ENCODE measurements around the gene TP53RK. TPM values are rescaled to one million over a fixed set of nuclear protein-coding genes. Genes with fewer than 3 reads are reported as not detected.

Gene TP53RK
- total RNA-seq, 2 experiments from 2014 or later, result 18.3 to 18.8 TPM

DNA sequence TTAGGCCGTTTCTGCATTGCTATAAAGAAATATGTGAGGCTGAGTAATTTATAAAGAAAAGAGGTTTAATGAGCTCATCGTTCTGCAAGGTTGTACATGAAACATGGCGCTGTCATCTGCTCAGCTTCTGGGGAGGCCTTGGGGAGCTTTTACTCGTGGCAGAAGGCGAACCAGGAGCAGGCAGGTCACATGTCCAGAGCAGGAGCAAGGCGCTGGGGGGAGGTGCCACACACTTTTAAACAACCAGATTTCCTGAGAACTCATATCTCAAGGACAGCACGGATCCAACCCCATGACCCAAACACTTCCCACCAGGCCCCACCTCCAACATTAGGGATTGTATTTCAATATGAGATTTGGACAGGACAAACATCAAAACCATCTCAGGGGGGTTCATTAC is 31.6 kb downstream of the TP53RK start:
- DNase-seq, result no peak
- POLR2A ChIA-PET, result no interaction called here

DNA sequence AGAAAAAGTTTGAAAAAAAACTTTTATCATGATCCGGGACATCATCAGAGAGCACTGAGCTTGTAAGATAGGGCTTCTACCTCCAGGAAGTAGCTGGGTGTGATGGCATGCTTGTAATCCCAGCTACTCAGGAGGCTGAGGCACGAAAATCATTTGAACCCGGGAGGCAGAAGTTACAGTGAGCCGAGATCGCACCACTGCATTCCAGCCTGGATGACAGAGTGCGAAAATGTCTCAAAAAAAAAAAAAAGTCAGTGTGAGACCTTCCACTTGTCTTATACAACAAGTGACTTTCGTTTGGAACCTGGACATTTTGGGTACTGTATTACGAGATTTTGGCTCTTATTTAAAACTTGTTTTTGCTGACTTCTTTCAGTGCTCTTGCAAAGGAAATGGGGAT is 32.1 kb downstream of the TP53RK start:
- POLR2A ChIA-PET, result no interaction called here
- no peaks in the 10 kb centered on the region for H3K4me1 Mint-ChIP-seq
- CTCF ChIA-PET, result interaction anchor here (0.6 kb wide), 1 partner anchor 8 kb away, joined by 3 read pairs; no protein-coding TSS in a partner anchor
- H3K27me3 Mint-ChIP-seq, result peaks cover 28% of the 10 kb centered on the region
- H3K27ac Mint-ChIP-seq, result no peak overlapping the region
- DNase-seq, result no peak
- no peaks in the 10 kb centered on the region for H3K9me3 Mint-ChIP-seq
- H3K4me3 Mint-ChIP-seq, result no peak overlapping the region
- no peaks in the 10 kb centered on the region for H3K36me3 Mint-ChIP-seq (ENCODE audit: low read depth)

More for the DNA sequence above, 31.6 kb downstream of the TP53RK start:
- Mint-ChIP-seq H3K9me3 (no peaks in the 10 kb centered on the region), H3K27me3 (peaks cover 26% of the 10 kb centered on the region), H3K4me3 (no peak overlapping the region), H3K4me1 (no peaks in the 10 kb centered on the region), H3K36me3 (ENCODE audit: low read depth) (no peaks in the 10 kb centered on the region), H3K27ac (no peak overlapping the region)
- CTCF ChIA-PET, result interaction anchor here (0.6 kb wide), 1 partner anchor 9 kb away, joined by 3 read pairs; no protein-coding TSS in a partner anchor

DNA sequence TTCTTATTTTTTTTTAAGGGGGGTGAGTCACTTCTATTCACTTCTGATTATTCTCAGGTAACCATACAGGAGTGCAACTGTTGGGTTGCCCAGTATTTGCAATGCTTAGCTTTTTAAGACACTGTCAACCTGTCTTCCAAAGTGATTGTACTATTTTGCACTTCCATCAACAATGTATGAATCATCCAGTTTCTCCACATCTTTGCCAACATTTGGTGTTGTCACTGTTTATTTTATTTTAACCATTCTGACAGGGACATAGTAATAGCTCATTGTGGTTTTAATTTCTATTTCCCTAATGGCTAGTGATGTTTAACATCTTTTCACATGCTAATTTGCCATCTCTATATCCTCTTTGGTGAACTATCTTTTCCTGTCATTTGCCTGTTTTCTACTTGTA is 36.5 kb downstream of the TP53RK start:
- POLR2A ChIA-PET, result no interaction called here
- H3K27me3 Mint-ChIP-seq, result peaks cover 51% of the 10 kb centered on the region
- CTCF ChIA-PET, result no interaction called here

DNA sequence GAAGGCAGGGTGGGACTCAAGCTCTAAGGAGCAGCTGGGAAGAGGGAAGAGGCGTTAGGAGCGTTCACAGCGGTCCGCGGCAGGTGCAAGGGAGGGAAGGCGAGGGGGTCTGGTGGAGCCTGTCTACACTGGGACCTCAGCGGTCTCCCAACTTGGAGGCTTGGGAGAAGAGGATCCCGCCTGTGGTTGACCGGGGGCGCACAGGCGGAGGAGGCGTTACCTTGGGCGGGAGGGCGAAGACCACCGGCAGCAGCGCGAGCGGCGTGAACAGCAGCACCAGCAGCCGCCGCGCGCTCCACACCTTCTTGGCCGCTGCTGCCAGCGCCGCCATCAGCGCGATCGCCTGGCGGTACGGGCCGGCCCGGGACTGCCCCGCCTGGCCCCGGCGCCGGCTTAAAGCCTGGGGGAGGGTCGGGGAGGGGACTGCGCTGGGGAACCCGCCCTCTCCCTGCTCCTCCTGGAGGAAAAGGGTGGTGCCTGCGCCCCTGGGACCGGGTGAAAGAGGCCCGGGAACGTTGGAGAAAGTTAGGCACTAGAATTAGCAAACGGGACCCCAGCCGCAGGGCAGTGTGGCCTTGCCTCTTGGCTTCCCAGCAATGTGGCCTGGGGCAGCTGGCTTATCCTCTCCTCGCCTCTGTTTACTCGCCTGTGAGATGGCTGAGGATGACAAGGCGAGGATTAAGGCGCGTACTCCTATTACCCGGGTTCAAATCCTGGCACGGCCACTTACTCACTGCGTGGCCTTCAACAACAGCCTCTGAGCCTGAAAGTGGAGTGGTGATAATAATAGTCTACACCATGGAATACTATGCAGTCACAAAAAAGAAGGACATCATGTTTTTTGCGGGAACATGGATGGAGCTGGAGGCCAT is 37.9 kb downstream of the TP53RK start, which contains the start of gene SLC13A3:
Gene SLC13A3, minus strand, starts transcription at position 369 of the 872 bp plus-strand sequence. Its CDS starts 38 bp downstream, at position 331.
- H3K27ac Mint-ChIP-seq, result no peak within 1 kb of the TSS
- H3K36me3 Mint-ChIP-seq (ENCODE audit: low read depth), result no peaks in the 10 kb centered on the region
- ChIA-PET POLR2A (no interaction called here), CTCF (no interaction called here)
- H3K9me3 Mint-ChIP-seq, result no peaks in the 10 kb centered on the region
- no peaks in the 10 kb centered on the region for H3K4me1 Mint-ChIP-seq
- H3K4me3 Mint-ChIP-seq, result no peak within 1 kb of the TSS
- no peak for DNase-seq
- H3K27me3 Mint-ChIP-seq, result peaks cover 62% of the 10 kb centered on the region

More for the DNA sequence above, 36.5 kb downstream of the TP53RK start:
- Mint-ChIP-seq H3K27ac (no peak overlapping the region), H3K36me3 (ENCODE audit: low read depth) (no peaks in the 10 kb centered on the region), H3K4me1 (no peaks in the 10 kb centered on the region), H3K4me3 (no peak overlapping the region), H3K9me3 (no peaks in the 10 kb centered on the region)
- no peak for DNase-seq

DNA sequence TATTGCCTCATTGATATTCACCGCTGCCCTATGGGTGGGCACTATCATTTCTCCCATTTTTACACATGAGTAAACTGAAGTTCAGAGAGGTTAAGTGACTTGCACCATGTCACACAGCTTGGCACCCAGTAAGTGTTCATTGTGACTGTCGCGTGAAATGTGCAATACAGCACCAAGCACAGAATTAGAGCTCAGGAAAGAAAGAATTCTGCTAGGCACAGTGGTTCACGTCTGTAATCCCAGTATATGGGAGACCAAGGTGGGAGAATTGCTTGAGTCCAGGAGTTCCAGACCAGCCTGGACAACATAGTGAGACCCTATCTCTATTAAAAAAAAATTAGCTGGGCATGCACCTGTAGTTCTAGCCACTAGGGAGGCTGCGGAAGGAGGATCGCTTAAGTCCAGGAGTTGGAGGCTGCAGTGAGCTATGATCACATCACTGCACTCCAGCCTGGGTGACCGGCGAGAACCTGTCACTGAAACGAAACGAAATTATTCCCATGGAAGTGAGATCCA is 38.6 kb downstream of the TP53RK start:
- ChIA-PET POLR2A (no interaction called here), CTCF (no interaction called here)
- peaks cover 66% of the 10 kb centered on the region for H3K27me3 Mint-ChIP-seq
- no peaks in the 10 kb centered on the region for H3K4me1 Mint-ChIP-seq
- H3K36me3 Mint-ChIP-seq (ENCODE audit: low read depth), result no peaks in the 10 kb centered on the region
- DNase-seq, result no peak
- H3K27ac Mint-ChIP-seq, result no peak overlapping the region
- no peak overlapping the region for H3K4me3 Mint-ChIP-seq
- H3K9me3 Mint-ChIP-seq, result no peaks in the 10 kb centered on the region

DNA sequence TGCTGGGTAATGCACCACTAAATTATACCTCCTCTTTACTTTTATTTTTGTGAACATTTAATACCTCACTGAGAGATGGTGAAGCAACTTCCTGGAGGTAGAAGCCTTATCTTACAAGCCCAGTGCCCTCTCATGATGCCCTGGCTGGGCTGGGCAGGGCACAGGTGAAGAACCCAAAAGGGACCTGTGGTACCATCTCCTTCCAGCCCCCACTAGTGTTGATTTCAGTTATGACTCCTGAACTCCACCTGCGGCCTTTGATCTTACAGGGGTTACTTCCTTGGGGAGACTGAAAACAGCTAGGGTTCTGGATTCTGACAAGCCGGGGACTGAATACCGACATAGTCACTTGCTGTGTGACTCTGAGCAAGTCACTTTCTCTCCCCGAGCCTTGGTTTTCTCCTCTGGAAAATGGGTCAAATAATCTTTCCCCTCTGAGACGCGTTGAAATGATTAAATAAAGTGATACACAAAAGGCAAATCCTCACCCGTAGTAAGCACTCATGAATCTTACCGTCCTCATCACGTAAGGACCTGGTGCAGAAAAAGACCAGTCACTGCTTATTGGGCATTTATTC is 39.2 kb downstream of the TP53RK start:
- Mint-ChIP-seq H3K27ac (no peak overlapping the region), H3K36me3 (ENCODE audit: low read depth) (no peaks in the 10 kb centered on the region), H3K4me3 (no peak overlapping the region), H3K27me3 (peaks cover 72% of the 10 kb centered on the region), H3K9me3 (no peaks in the 10 kb centered on the region), H3K4me1 (no peaks in the 10 kb centered on the region)
- POLR2A ChIA-PET, result no interaction called here
- no peak for DNase-seq
- CTCF ChIA-PET, result no interaction called here

DNA sequence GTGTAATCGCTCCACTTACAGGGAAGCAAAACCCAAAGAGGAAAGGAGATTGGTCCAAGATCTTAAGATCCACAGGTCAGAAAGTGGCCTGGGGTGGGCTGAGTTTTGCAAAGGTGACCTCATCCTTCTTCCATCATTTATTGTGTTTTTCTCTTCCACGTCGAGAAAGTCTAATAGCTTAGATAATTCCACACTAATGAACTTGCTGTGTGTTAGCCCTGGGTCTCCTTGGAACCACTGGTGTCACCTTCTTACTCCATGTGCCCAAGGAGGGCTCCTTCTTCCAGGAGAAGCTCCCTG is 39.6 kb downstream of the TP53RK start:
- Mint-ChIP-seq H3K27ac (no peak overlapping the region), H3K9me3 (no peaks in the 10 kb centered on the region), H3K4me1 (no peaks in the 10 kb centered on the region), H3K27me3 (peaks cover 75% of the 10 kb centered on the region), H3K4me3 (no peak overlapping the region), H3K36me3 (ENCODE audit: low read depth) (no peaks in the 10 kb centered on the region)
- ChIA-PET POLR2A (no interaction called here), CTCF (interaction anchor here (1.1 kb wide), 1 partner anchor 17 kb away, joined by 3 read pairs; no protein-coding TSS in a partner anchor)
- no peak for DNase-seq

DNA sequence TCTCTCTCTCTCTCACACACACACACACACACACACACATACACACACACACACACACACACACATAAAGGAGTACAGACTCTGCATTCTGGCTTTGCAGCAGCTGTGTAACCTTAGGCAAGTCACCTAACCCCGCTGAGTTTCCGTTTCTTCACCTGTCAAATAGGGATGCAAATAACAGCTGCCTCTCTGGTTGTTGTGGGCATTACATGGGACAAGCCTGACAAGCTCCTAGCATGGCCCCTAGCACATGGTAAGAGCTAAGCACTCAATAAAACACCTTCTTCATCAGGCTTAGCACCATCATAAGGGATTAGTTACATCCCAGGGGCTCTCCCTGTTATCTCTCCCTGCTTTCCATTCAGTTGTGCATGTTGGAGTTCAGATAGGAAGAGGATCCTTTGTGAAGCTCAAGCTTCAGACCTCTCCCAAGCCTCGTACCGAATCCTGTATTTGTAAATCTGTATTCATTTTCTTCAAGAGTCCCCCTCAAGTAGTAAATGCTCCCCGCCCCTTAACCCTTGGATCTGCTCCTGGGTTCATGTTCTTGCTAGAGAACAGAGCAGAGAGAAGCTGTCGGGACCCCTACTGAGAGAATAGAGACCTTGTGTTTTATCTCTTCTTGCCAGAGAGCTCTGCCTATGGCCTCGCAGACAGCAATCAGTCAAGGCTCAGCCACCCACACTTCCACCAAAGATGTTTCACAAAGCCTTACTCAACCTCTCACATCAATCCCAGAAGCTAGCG is 40.2 kb downstream of the TP53RK start:
- H3K4me3 Mint-ChIP-seq, result no peak overlapping the region

DNA sequence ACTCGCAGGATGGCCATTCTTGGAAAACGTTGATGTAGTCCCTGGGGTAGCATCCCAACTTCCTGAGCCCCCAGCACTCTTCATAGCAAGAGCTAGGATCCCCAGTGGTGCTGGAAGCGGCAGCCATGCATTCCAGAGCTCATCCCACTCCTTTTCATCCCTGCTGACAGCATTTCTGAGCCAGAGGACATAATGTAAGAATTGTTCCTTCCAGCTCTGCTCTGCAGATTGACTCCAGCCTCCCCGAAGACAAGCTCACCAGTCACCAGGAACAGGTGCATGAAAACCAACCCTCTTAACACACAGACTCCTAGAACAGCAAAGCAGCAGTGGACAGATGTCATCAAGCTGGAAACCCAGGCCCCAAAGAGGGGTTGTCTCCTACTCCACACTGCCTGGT is 41.8 kb downstream of the TP53RK start:
- no peak for DNase-seq
- H3K4me3 Mint-ChIP-seq, result no peak overlapping the region
- no peaks in the 10 kb centered on the region for H3K36me3 Mint-ChIP-seq (ENCODE audit: low read depth)
- POLR2A ChIA-PET, result no interaction called here
- H3K27me3 Mint-ChIP-seq, result peaks cover 65% of the 10 kb centered on the region
- no peaks in the 10 kb centered on the region for H3K9me3 Mint-ChIP-seq
- CTCF ChIA-PET, result interaction anchor here (0.5 kb wide), 1 partner anchor 624 kb away, joined by 3 read pairs; no protein-coding TSS in a partner anchor
- H3K4me1 Mint-ChIP-seq, result no peaks in the 10 kb centered on the region
- no peak overlapping the region for H3K27ac Mint-ChIP-seq

More for the DNA sequence above, 40.2 kb downstream of the TP53RK start:
- Mint-ChIP-seq H3K27ac (no peak overlapping the region), H3K36me3 (ENCODE audit: low read depth) (no peaks in the 10 kb centered on the region), H3K4me1 (no peaks in the 10 kb centered on the region), H3K27me3 (peaks cover 73% of the 10 kb centered on the region), H3K9me3 (no peaks in the 10 kb centered on the region)
- POLR2A ChIA-PET, result no interaction called here
- DNase-seq, result no peak
- CTCF ChIA-PET, result interaction anchor here (0.6 to 1.1 kb wide), 3 partner anchors 8 to 525 kb away, joined by 3 read pairs; no protein-coding TSS in a partner anchor

DNA sequence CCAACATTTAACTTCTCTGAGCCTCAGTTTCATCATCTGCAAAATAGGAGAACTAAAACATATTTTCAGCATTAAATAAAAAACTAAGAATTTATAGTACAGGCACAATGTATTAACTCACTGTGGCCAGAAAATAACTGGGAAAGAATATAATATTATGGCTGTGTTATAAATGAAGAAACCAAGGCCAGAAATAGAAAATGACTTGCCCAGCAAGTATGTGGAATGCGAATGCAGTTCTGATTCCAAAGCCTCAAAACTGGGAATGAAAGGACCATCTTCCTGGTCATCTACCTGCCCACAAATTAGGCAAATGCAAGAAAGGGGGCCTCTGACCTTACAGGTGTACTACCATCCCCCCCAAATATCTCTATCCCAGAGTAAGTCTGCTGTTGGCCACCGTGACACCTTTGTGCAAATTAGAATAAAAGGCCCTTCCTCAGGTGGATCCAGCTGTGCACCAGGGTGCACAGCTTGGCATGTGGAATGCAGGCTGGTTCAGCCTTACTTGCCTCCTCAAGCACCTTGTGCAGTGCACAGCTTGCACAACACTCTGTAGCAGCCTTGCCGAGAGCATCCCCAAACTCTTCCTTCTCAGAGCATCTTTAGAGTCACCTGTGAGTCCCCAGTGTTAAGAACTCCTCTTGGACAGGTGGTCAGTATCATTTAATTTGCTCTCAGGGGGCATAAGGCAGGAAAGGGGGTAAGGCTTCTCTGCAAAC is 42.4 kb downstream of the TP53RK start:
- Mint-ChIP-seq H3K4me1 (no peaks in the 10 kb centered on the region), H3K4me3 (no peak overlapping the region), H3K36me3 (ENCODE audit: low read depth) (no peaks in the 10 kb centered on the region), H3K27me3 (peaks cover 64% of the 10 kb centered on the region), H3K27ac (no peak overlapping the region), H3K9me3 (no peaks in the 10 kb centered on the region)
- CTCF ChIA-PET, result interaction anchor here (0.5 kb wide), 1 partner anchor 624 kb away, joined by 3 read pairs; no protein-coding TSS in a partner anchor
- DNase-seq, result no peak
- POLR2A ChIA-PET, result no interaction called here

DNA sequence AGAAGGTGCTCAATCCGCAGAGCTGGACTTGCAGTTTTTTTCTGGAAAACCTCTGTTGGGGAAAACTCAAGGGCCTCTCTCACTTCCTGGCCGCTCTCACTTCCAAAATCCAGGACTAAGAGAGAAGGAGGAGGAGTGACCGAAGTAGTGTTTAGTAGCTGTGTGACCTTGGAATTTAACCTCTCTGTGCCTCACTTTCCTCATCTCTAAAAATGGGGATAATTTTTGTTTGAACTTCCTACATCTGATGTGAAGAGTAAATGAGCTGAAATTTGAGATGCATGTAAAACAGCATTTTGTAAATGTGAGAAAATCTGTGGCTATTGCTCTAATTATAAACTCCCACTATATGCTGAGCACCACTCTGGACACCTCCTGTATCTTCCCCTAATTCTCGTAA is 43.1 kb downstream of the TP53RK start:
- ChIA-PET CTCF (no interaction called here), POLR2A (no interaction called here)
- no peak for DNase-seq
- Mint-ChIP-seq H3K27me3 (peaks cover 64% of the 10 kb centered on the region), H3K9me3 (no peaks in the 10 kb centered on the region), H3K36me3 (ENCODE audit: low read depth) (no peaks in the 10 kb centered on the region), H3K4me1 (no peaks in the 10 kb centered on the region), H3K27ac (no peak overlapping the region), H3K4me3 (no peak overlapping the region)

DNA sequence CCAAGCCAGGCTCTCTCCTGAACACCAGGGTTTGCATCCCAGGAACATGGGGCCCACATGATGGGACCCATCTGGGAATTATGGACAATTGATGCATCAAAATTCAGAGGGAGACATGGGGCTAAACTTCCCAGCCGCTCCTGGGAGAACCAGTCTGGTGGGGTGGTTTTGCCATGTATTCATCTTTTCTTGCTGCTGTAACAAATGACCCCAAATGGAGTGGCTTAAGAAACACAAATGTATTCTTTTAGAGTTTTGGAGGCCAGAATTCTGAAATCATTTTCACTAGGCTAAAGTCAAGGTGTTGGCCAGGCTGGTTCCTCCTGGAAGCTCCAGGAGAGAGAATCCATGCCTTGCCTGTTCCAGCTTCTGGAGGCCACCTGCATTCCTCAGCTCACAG is 44.5 kb downstream of the TP53RK start:
- H3K27me3 Mint-ChIP-seq, result peaks cover 55% of the 10 kb centered on the region
- ChIA-PET POLR2A (no interaction called here), CTCF (no interaction called here)
- no peak overlapping the region for H3K4me3 Mint-ChIP-seq
- H3K4me1 Mint-ChIP-seq, result no peaks in the 10 kb centered on the region
- H3K9me3 Mint-ChIP-seq, result no peaks in the 10 kb centered on the region
- no peak overlapping the region for H3K27ac Mint-ChIP-seq
- no peaks in the 10 kb centered on the region for H3K36me3 Mint-ChIP-seq (ENCODE audit: low read depth)
- DNase-seq, result no peak

DNA sequence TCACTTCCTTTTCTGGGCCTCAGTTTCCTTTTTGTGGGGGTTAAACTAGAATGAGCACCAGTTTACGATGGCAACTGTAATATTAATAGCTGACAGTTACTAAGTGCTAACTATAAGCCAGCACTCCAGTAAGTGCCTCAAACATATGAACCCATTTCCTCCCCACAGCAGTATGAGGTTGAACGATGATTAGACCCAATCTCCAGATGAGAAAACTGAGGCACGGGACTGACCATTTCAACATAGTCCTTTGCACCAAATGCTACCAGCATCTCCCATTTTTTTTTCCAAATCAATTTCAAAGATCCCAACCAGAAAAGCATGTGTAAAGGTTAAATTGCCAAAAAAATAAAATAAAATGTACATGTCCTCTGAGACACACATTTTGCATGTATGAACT is 45.1 kb downstream of the TP53RK start:
- DNase-seq, result no peak
- POLR2A ChIA-PET, result no interaction called here

More for the DNA sequence above, 45.1 kb downstream of the TP53RK start:
- H3K4me3 Mint-ChIP-seq, result no peak overlapping the region
- no peaks in the 10 kb centered on the region for H3K4me1 Mint-ChIP-seq
- H3K9me3 Mint-ChIP-seq, result no peaks in the 10 kb centered on the region
- no peaks in the 10 kb centered on the region for H3K36me3 Mint-ChIP-seq (ENCODE audit: low read depth)
- no peak overlapping the region for H3K27ac Mint-ChIP-seq
- H3K27me3 Mint-ChIP-seq, result peaks cover 49% of the 10 kb centered on the region
- CTCF ChIA-PET, result no interaction called here
